ENCODE data around the gene OOEP.

The OOEP gene

GRCh38 chr6:73353636-73354593, 15.8 kb downstream of the OOEP start, which contains the start of gene DPPA5:
TSS of gene DPPA5 (minus strand) at chr6:73354276. CDS start at chr6:73354225, 51 bp downstream.
- H3K4me3 ChIP-seq (ENCODE audit: low read depth, low read length): no peak within 1 kb of the TSS
- no peak for DNase-seq (ENCODE audit: low read depth)
- no peak for TF ChIP-seq CTCF (conservative IDR thresholded peaks at IDR 0.05; ENCODE audit: low read depth, low read length)

GRCh38 chr6:73349311-73349710, 20.4 kb downstream of the OOEP start:
- DNase-seq (ENCODE audit: low read depth): no peak
- TF ChIP-seq CTCF (conservative IDR thresholded peaks at IDR 0.05; ENCODE audit: low read depth, low read length): no peak

GRCh38 chr6:73348550-73349204, 21.0 kb downstream of the OOEP start:
- no peak for TF ChIP-seq CTCF (conservative IDR thresholded peaks at IDR 0.05; ENCODE audit: low read depth, low read length)
- H3K4me3 ChIP-seq (ENCODE audit: low read depth, low read length): no peak overlapping the region
- no peak for DNase-seq (ENCODE audit: low read depth)

More at GRCh38 chr6:73349311-73349710, 20.4 kb downstream of the OOEP start:
- H3K4me3 ChIP-seq (ENCODE audit: low read depth, low read length): no peak overlapping the region

- TF ChIP-seq CTCF (conservative IDR thresholded peaks at IDR 0.05; ENCODE audit: low read depth, low read length): no peak
- no peak overlapping the region for H3K4me3 ChIP-seq (ENCODE audit: low read depth, low read length)
- DNase-seq (ENCODE audit: low read depth): no peak
Measured at GRCh38 chr6:73343164-73343563, 26.5 kb downstream of the OOEP start.

GRCh38 chr6:73342174-73342573, 27.5 kb downstream of the OOEP start:
- H3K4me3 ChIP-seq (ENCODE audit: low read depth, low read length): no peak overlapping the region
- DNase-seq (ENCODE audit: low read depth): no peak
- no peak for TF ChIP-seq CTCF (conservative IDR thresholded peaks at IDR 0.05; ENCODE audit: low read depth, low read length)

- DNase-seq (ENCODE audit: low read depth): no peak
- H3K4me3 ChIP-seq (ENCODE audit: low read depth, low read length): no peak overlapping the region
- TF ChIP-seq CTCF (conservative IDR thresholded peaks at IDR 0.05; ENCODE audit: low read depth, low read length): no peak
Measured at GRCh38 chr6:73341335-73341734, 28.4 kb downstream of the OOEP start.
